Epithelial cell of prostate (primary cell): Measurements from ENCODE around the gene SOBP.
"Not testable (repeated sequence)": the region's sequence is repeated elsewhere in the genome, so short reads cannot be mapped to it uniquely, and the experiment has no call there.

ENCODE experiments used
- DNase-seq: peaks from one replicate; pipeline ENCODE4 v3.0.0-alpha.2; 2011; ENCODE audit warnings: low read depth, low spot score
- H3K27ac ChIP-seq: fragments of 450-650 bp; 2 replicates; pipeline ENCODE4 v1.5.1; 2017; ENCODE audit warnings: mild to moderate bottlenecking

The SOBP gene

DNA sequence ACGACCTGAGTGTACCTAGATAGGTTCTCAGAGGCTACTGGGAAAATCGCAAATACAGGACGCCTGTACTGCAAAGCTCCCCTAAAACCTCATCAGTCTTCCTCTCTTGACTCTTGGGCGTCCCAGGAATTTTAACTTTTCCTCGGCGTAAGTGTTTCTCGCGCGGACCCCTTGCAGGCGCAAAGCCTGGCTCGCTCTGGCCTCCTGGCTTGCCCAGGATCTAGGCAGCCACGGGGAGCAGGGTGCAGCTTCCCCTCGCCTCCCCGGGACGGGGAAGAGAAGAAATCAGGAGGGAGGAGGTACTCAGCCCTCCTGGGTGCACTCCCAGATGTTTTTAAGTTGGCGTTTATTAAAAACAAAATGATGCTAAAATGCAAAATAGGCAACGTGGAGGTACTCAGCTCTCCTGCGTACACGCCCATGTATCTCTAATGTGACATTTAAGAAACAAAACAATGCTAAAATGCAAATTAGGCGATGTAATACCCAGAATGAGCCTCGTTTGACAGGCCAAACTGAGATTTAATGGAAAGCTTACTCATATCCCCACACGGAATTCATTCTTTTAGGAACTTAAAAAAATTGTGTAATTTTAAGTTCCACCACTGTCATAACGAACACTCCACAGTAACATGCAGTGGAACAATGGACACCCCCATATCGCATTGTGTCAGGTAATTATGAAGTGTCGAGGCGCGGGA is 1.6 kb upstream of the SOBP start:
- DNase-seq, result no peak
- H3K27ac ChIP-seq, result no peak overlapping the region

DNA sequence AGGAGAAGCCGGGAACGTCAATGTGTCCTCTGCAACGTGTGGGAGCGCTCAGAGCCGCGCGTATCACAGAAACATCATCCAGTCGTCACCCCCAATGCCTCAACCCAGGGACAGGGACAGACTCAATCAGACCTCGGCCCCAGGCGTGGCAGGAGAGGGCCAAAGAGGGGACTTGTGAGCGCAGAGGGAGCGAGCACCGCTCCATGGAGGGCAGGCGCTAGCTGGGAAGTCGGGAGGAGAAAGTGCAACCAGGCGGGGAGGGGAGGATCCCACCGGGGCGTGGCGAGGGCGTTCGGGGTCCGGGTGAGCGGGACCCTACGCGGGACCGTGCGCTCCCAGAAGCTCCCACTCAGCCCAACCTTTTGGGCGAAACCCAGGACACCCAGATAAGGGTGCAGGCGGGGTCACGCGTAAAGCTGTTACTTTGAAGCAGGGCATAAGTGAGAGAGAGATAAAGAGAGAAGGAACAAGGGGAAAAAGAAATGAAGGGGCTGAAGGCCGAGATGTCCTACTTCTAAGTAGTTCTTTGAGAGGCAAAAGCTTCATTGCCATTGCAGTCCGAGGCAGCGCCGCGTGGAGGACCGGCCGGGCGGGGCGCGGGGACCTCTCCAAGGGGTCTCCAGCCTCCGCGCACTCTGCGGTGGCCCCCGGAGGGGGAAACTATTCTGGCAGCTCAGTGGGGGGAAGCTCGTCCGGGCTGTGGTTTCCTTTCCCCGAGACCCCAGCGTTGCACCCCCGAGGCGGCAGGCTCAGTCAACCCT is 862 bp upstream of the SOBP start:
- DNase-seq, result no peak
- H3K27ac ChIP-seq, result no peak overlapping the region

DNA sequence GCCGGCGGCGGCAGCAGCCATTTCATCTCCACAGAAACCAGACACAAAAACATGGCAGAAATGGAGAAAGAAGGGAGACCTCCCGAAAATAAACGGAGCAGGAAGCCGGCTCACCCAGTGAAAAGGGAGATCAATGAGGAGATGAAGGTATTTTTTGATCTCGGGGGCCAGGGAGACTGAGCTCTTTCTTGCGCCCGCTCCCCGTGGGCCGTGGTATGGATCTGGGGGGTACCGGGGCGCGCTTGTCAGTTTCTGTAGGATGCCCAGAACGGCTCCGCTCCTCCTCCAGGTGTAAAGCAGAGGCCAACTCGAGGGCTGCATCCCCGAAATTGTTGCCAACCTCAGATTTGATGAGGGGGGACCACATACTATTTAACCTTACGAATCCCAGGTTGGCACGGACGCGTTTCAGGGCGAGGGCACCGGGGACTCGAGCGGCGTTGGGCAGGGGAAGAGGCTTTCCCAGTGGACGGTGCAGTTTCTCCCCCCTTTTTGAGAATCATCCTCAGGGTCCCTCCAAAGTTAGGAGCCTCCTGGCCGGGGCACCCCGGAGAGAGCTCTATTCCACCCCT is 735 bp downstream of the SOBP start:
- no peak overlapping the region for H3K27ac ChIP-seq
- no peak for DNase-seq

DNA sequence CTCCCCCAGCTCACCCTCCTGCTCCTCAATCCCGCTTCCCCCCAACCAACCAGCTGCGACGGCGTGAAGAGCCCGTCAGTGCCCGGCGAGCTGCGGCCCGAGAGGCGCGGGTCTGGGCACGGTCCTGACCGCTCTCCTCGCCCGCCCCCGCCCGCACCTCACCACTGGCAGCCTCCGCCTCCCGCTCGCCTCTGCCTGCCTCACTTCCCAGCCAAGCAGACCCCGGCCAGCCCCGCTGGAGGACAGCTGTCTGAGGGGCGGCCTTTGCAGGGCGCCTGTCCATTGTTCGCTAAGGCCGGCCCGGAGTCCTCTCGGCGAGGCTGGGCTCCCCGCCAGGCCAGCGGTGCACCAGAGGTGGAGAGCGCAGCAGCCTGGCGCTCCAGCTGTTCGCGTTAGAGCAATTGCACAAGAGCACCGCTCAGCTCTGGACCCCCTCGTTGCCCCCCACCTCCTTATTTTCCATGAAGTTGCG is 1.3 kb downstream of the SOBP start:
- DNase-seq, result no peak
- H3K27ac ChIP-seq, result no peak overlapping the region

DNA sequence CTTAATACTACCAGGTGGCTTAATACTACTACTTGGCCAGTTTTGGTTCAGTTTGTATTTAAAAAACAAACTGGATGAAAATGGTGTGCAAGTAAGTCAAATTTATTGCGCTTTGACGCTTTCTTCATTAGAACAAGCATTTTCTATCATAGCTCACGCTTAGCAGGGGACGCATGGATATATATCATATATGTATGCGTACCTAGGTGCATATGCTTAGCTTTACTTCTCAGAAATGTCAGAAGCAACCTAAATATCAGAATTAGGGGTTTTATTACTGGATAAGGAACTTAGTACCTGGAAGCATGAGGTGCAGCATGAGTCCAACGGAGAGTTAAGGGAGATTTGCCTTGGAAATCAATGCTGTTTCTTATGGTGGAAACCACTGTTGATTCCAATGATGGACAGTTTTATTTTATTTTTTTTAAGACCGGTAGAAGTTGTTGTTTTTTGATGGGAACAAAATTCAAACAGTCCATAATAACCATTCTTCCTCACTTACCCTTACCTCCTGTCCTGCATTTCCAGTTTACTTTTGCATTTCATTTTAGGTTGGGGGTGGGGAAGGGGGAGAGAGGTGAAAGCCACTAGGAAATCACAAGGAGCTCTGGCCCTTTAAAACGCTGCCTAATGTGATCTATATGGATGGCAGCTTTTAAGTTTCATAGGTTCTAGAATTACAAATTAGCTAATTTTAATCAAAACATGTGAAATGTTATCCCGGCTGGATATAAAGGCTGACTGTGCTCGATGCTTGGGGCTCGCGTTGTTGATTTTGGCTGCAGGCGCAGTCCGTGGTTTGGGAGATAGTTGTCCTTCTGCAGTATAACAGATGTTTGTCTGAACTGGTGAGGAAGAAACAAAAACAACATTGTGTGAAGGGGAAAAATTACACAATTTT is 2.1 kb downstream of the SOBP start:
- no peak overlapping the region for H3K27ac ChIP-seq
- no peak for DNase-seq

DNA sequence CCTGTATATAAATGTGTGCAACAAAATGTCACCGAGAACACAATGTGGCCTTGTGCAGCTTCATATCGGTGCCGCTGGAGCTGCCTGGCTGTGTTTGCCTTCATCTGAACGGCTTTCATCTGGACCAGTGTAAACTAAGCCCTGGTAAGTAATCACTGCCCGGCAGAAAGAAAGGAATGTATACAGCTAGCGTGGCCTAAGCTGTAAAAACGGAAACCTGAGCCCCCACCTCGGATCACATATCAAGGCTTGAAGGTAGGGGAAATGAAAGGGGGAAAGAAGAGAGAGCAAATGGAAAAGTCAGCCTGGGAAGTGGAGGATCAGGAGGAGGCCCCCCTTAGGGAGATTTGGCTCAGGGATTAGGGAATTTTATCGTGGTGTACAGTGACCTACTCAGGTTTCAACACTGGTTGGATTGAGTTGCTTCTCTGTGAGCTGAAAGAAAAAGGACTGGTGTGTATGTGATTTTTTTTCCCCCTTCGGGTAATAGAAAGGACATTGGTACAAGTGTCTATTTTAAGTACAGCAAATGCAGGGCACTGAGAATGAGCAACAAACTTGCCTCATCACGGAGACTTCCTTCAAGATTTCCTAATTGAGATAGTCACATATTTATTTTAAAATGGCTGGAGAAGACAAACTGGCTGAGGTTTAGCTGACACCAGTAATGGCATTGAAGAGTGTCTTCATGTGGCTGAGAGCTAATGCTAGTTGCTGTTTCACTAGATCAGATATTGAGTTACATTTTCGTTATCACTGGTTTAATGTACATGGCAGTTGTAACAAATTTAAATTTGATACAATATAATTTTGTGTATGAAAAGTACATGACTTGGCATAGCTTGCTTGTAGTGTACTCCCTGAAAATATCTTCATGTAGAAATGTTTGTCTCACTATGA is 3.5 kb downstream of the SOBP start:
- no peak overlapping the region for H3K27ac ChIP-seq

DNA sequence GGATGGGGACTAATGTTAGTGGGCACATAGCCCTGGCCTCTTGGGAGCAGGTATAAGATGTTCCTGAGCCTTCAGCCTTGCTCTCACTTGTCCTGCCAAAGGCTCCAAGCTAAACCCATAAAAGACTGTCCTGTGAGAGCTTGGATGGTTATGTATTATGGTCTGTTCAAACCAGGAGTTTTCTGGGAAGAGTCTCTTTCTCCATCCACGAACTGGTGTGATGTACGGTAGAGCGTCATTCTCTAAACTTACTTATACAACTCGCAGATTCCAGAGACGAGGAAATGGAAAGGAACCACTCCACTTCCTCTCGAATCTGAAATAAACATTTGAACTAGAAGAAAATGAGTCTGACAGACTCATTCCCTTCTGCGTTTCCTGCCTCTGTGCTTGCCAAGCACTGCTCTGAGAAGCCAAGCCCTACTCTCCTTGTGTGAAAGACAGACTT is 5.3 kb downstream of the SOBP start:
- peak overlapping the region; percentile 5 for H3K27ac ChIP-seq

More for the DNA sequence above, 3.5 kb downstream of the SOBP start:
- no peak for DNase-seq

DNA sequence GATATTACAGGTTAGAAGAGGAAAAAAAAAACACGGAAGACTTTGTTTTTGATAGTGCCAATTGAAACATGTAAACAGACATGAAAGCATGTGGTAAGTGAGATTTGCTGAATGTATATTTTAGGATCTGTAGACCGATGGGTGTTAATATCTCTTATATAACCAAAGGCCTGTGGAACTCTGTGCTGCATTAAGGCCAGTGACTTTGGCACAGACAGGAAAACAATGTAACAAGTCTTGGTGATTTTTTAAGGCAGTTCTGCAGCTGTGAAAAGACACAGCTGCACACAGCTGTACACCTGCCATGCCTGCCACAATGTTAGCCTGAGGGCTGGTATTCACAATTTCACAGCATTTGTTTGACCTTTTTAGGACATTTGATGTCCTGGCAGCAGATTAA is 6.1 kb downstream of the SOBP start:
- H3K27ac ChIP-seq, result no peak overlapping the region
- DNase-seq, result no peak

More for the DNA sequence above, 5.3 kb downstream of the SOBP start:
- no peak for DNase-seq

DNA sequence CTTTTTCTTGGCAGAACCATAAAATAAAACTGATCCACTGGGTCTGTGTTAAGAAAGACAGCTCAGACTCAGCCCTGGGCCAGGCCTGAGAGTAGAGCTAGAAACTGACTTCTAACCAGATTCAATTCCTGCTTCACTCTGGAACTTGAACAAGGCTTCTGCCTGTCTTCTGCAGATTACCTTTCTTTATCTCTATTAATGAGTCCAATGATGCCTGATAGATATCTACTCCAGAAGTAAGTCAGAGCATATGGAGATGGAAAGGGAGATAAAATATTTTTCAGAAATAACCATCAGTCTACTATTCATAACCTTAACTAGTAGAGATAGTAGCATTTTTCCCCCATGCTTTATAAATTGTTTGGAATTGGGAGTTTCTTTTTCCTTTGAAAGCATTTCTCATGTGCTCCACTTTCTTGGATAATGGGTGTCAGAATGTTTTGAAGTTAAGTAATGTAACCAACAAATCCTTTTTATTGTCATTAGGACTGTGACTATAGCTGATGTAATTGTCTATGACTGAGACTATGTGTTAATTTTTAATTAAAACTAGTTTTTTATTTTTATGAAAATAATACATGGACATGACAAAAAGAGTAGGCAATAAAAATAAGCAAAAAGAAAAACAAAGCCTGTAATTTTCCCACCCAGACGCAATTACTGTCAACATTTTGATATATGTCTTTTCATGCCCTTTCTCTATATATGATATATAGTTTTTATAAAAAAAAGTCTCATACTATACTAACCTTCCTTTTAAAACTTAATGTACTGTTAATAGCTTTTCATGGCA is 7.2 kb downstream of the SOBP start:
- no peak for DNase-seq
- H3K27ac ChIP-seq, result no peak overlapping the region

DNA sequence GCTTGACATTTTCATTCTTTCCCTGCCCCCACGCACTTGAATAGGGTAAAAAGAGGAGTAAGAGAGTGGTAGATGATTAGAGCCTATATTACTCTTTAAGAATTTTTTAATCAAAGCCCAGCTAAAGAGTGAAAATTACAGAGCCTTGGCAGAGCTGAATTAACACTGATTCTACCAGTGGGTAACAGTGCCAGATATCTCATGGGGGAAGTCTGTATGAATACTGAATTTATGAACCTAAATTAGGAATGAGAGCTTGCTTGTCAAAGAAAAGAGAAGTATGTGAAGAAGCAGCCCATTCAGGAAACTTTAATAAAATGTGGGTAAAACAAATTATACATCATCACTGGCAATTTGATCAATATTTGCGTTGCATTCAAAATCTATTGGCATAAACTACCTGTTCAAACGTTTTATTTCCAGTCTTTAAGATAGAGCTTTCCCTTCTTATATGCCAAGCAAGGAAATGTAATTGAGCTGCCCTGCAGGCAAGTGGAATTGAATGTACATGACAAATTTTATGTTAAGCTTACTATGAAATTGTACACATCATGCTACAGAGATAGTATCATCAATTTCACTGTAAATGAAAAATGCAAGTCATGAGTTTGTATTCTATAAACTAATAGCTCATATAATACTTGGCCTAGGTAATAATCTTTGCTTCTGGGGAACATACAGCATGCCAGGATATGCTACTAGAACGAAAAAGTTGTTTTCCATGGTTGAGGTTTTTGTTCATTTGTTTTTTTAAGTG is 14.5 kb downstream of the SOBP start:
- H3K27ac ChIP-seq, result no peak overlapping the region

DNA sequence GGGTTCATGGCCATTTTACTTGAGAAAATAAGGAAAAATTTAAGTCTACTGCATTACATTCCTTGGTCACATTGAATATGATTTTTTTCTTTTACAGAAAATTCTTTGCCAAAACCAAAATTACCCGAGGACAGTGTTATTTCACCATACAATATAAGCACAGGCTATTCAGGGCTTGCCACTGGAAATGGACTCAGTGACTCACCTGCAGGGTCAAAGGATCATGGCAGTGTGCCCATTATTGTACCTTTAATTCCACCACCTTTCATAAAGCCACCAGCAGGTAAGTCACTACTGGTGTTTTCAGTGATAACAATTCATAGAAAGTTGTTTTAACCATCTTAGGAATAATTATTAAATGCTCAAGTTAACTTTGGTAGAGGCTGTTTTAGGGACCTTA is 16.2 kb downstream of the SOBP start:
- no peak for DNase-seq
- no peak overlapping the region for H3K27ac ChIP-seq

More for the DNA sequence above, 14.5 kb downstream of the SOBP start:
- no peak for DNase-seq

DNA sequence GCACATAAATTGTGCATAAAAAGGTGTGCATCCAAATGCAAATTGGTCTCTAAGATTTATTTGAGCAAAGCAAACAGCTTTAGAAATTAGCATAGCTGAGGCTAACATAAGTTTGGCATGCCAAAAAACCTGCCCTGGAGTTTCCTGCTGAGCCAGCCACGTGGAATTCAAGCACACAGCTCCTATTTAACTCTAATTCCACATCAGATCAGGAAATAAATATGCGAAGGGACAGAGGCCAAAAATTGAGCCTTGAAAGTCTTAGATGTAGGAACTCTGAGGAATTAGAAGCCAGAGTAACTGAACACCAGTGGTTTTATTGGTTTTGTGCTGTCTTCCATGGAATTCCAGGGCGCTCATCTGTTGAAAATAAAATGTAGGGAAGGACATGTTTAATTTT is 19.6 kb downstream of the SOBP start:
- H3K27ac ChIP-seq, result no peak overlapping the region
- DNase-seq, result no peak

DNA sequence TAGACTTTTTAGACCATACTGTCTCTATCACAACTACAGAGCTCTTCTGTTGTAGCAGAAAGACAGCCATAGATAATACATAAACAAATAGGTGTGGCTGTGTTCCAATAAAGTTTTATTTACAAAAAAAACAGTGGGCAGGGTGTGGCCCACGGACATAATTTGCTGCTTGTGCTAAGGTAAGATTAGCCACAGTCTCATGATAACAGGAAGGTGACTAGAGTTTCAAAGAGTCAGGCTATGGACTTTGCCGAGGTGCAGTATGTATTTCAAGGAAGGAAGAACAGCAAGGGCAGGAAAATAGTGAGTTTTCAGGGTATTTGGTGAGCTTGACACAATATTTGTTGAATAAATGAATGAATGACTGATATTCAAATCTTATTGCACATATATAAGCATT is 20.2 kb downstream of the SOBP start:
- DNase-seq, result no peak
- H3K27ac ChIP-seq, result no peak overlapping the region

DNA sequence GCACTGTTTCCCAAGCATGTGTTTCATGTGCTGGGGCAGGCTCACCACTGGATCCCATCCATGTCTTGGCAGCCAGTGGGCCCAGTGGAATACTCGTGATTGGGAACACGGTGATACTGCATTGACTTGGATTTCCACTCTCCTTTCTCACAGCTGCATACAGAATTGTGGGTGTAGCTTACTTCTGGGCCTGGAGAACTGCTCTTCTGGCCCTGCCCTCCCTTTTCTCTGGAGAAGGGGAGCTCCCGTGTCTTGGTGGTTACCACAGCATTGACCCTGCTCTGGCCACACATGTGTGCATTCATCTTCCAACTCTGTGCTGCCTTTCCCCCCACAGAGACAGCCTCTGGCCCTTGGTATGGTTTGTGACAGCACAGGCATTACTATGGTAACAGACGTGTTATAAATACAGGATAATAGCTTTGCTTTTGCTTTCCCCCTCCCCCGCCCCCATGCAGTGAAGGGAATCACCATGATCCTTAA is 21.6 kb downstream of the SOBP start:
- DNase-seq, result no peak
- no peak overlapping the region for H3K27ac ChIP-seq

DNA sequence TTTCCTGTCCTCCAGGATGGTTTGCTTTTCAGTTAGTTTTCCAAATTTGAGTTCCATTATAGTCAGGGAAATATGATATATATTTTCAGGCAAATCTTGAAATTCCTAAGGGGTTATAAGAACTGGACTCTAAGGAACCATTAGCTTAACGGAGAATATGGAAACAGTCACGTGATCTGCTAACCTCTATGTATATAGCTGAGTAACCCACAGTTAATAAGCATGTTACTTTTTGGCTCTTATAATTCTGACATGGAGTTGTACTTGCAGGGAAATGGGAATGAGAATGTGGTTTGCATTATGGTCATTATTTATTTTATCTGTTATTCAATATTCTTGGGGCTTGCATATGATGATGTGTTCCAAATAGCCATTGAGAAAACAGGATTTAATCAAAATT is 23.3 kb downstream of the SOBP start:
- DNase-seq, result no peak
- H3K27ac ChIP-seq, result no peak overlapping the region

DNA sequence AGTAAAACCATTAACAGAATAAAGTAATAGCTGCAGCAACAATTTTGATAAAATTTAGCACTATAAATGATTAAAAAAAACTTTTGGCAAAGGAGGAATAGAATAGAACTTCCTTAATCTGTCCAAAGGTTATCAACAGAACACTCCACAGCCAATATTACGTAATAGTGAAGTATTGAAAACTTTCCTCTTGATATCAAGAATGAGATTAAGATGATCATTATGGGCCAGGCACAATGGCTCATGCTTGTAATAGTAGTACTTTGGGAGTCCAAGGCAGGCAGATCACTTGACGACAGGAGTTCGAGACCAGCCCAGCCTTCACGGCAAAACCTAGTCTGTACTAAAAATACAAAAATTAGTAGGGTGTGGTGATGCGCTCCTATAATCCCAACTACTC is 26.0 kb downstream of the SOBP start:
- no peak for DNase-seq
- no peak overlapping the region for H3K27ac ChIP-seq

DNA sequence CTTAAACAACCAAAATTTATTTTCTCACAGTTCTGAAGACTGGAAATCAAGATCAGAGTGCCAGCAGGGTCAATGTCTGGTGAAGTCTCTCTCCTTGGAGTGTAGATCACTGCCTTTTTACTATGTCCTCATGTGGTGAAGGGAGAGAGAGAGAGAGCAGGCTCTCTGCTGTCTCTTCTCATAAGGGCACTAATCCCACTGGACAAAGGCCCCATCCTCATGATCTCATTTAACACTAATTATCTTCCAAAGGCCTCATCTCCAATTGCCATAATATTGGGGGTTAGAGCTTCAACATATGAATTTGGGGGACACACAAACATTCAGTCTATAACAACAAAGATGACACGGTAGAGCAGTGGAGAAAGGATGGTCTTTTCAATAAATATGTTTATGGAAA is 27.4 kb downstream of the SOBP start:
- H3K27ac ChIP-seq, result no peak overlapping the region
- no peak for DNase-seq

DNA sequence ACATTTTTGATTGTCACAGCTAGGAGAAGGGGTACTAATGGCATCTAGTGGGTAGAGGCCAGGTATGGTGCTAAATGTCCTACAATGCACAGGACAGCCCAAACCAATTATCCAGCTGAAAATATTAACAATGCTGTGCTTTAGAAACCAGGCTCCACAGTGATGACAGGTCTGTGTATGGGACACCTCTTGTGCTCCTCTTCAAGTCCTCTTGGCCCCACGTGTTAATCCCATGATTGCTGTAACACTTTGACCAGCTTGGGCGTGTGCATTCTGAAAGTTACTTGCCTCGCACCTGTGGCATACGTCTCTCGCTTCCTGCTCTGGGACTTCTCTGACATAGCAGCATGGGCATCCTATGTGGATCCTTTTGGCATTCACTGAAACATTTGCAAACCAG is 29.3 kb downstream of the SOBP start:
- DNase-seq, result not testable (repeated sequence)

More for the DNA sequence above, 29.3 kb downstream of the SOBP start:
- not testable (repeated sequence) for H3K27ac ChIP-seq
